ENCODE measurements around the gene MAST1. TPM values are rescaled to one million over a fixed set of nuclear protein-coding genes. Genes with fewer than 3 reads are reported as not detected.

MAST1 gene
- total RNA-seq, 1 experiment from 2014 or later: 0.91 TPM

GRCh38 chr19:12871681-12872080 is 33.4 kb downstream of the MAST1 start:
- intact Hi-C loops (cut with micrococcal nuclease; ENCODE audit: unreplicated experiment): no loop called here
- TF ChIP-seq CTCF (IDR thresholded peaks at IDR 0.05; ENCODE audit: insufficient read depth in 1 of 2, low read depth in 1 of 2, low read length in 1 of 2, severe bottlenecking in 1 of 2, unreplicated experiment in 1 of 2): no peak
- Mint-ChIP-seq H3K36me3 (ENCODE audit: insufficient read depth, unreplicated experiment) (peaks cover 5% of the 10 kb centered on the region), H3K27me3 (ENCODE audit: insufficient read depth, unreplicated experiment) (no peaks in the 10 kb centered on the region), H3K27ac (ENCODE audit: unreplicated experiment) (no peak overlapping the region), H3K4me1 (ENCODE audit: low read depth, unreplicated experiment) (peaks cover 6% of the 10 kb centered on the region), H3K4me3 (ENCODE audit: unreplicated experiment) (no peak overlapping the region), H3K9me3 (ENCODE audit: unreplicated experiment) (peaks cover 19% of the 10 kb centered on the region)
- DNase-seq: no peak
- no peaks in the 10 kb centered on the region for H3K4me1 ChIP-seq
- no peaks in the 10 kb centered on the region for H3K36me3 ChIP-seq (ENCODE audit: control insufficient read depth, insufficient read depth, low read length)
- no TSS peak for BruUV-seq (replicated peaks)
- no peak overlapping the region for H3K4me3 ChIP-seq (ENCODE audit: low read depth, low read length)
- ChIA-PET POLR2A (interaction anchor here (0.6 kb wide), 1 partner anchor 214 kb away, joined by 10 read pairs; no protein-coding TSS in a partner anchor), CTCF (interaction anchor here (0.6 kb wide), 1 partner anchor 812 kb away, joined by 3 read pairs; no protein-coding TSS in a partner anchor)
- H3K27me3 ChIP-seq (replicated peaks; ENCODE audit: control insufficient read depth, insufficient read depth, low read length): no peaks in the 10 kb centered on the region
- no peaks in the 10 kb centered on the region for H3K9me3 ChIP-seq

DNA sequence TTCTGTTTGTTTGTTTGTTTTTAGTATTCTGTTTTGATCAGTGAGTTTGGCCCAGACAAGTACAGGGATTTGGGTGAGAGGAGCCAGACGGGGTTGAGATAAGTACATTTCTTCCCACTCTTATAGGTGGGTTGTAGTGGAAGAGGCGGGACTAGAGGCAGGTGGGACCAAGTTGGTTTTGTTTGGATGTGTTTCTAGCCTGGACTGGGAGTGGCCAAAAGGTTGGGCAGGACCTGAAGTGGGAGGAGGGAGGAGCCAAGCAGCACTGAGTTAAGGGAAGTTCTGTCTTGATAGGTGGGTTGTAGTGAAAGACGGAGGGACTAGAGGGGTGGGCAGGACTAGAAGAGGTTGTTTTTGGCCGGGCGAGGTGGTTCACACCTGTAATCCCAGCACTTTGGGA is 33.9 kb downstream of the MAST1 start:
- no peak for DNase-seq
- no peak for TF ChIP-seq CTCF (IDR thresholded peaks at IDR 0.05; ENCODE audit: insufficient read depth in 1 of 2, low read depth in 1 of 2, low read length in 1 of 2, severe bottlenecking in 1 of 2, unreplicated experiment in 1 of 2)
- no peak overlapping the region for H3K4me3 Mint-ChIP-seq (ENCODE audit: unreplicated experiment)
- intact Hi-C loops (cut with micrococcal nuclease; ENCODE audit: unreplicated experiment): no loop called here
- no peaks in the 10 kb centered on the region for H3K27me3 ChIP-seq (replicated peaks; ENCODE audit: control insufficient read depth, insufficient read depth, low read length)
- peaks cover 6% of the 10 kb centered on the region for H3K4me1 Mint-ChIP-seq (ENCODE audit: low read depth, unreplicated experiment)
- peaks cover 5% of the 10 kb centered on the region for H3K36me3 Mint-ChIP-seq (ENCODE audit: insufficient read depth, unreplicated experiment)
- H3K9me3 Mint-ChIP-seq (ENCODE audit: unreplicated experiment): peaks cover 19% of the 10 kb centered on the region
- no peak overlapping the region for H3K4me3 ChIP-seq (ENCODE audit: low read depth, low read length)
- ChIA-PET CTCF (interaction anchor here (0.6 to 1.4 kb wide), 3 partner anchors 9 to 813 kb away, joined by 3 to 8 read pairs (median 8); no protein-coding TSS in a partner anchor), POLR2A (interaction anchor here (1.0 kb wide), 1 partner anchor 13 kb away, joined by 3 read pairs; no protein-coding TSS in a partner anchor)
- no peaks in the 10 kb centered on the region for H3K36me3 ChIP-seq (ENCODE audit: control insufficient read depth, insufficient read depth, low read length)
- H3K27ac Mint-ChIP-seq (ENCODE audit: unreplicated experiment): no peak overlapping the region
- no TSS peak for BruUV-seq (replicated peaks)
- H3K27me3 Mint-ChIP-seq (ENCODE audit: insufficient read depth, unreplicated experiment): no peaks in the 10 kb centered on the region
- no peaks in the 10 kb centered on the region for H3K9me3 ChIP-seq
- H3K4me1 ChIP-seq: no peaks in the 10 kb centered on the region

DNA sequence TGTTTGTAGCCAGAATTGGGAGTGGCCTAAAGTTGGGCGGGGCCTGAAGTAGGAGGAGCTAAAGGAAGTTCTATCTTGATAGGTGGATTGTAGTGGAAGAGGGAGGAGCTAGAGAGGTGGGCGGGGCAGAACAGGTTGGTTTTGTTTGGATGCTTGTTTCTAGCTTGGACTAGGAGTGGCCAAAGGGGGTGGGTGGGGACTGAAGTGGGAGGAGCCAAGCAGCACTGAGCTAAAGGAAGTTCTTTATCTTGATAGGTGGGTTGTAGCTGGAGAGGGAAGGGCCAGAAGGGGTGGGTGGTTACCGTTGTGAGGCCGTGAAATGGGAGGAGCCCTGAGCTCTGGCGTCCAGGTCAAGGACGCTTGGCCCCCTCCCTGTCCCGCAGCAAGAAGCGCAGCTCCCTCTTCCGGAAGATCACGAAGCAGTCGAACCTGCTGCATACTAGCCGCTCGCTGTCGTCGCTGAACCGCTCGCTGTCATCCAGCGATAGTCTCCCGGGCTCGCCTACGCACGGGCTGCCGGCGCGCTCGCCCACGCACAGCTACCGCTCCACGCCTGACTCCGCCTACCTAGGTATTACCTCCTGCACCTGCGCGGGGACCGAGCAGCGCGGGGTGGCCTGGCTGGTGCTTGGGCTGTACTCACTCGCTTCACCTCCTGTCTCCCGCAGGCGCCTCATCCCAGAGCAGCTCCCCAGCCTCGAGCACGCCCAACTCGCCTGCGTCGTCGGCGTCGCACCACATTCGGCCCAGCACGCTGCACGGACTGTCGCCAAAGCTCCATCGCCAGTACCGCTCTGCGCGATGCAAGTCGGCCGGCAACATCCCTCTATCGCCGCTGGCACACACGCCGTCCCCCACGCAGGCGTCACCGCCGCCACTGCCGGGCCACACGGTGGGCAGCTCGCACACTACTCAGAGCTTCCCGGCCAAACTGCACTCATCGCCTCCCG is 34.9 kb downstream of the MAST1 start:
- Mint-ChIP-seq H3K4me1 (ENCODE audit: low read depth, unreplicated experiment) (peaks cover 6% of the 10 kb centered on the region), H3K27ac (ENCODE audit: unreplicated experiment) (no peak overlapping the region), H3K4me3 (ENCODE audit: unreplicated experiment) (peak overlapping the region; percentile 68), H3K9me3 (ENCODE audit: unreplicated experiment) (peaks cover 19% of the 10 kb centered on the region), H3K27me3 (ENCODE audit: insufficient read depth, unreplicated experiment) (no peaks in the 10 kb centered on the region), H3K36me3 (ENCODE audit: insufficient read depth, unreplicated experiment) (peaks cover 5% of the 10 kb centered on the region)
- CTCF ChIA-PET: interaction anchor here (0.6 to 1.4 kb wide), 12 partner anchors 10 to 696 kb away, joined by 3 to 9 read pairs (median 4); partner anchors contain the start of gene GCDH
- Histone ChIP-seq H3K9me3 (no peaks in the 10 kb centered on the region), H3K36me3 (ENCODE audit: control insufficient read depth, insufficient read depth, low read length) (no peaks in the 10 kb centered on the region), H3K4me1 (no peaks in the 10 kb centered on the region), H3K4me3 (ENCODE audit: low read depth, low read length) (peak overlapping the region; percentile 30), H3K27me3 (replicated peaks; ENCODE audit: control insufficient read depth, insufficient read depth, low read length) (no peaks in the 10 kb centered on the region)
- intact Hi-C loops (cut with micrococcal nuclease; ENCODE audit: unreplicated experiment): no loop called here
- POLR2A ChIA-PET: interaction anchor here (0.5 to 1.0 kb wide), 3 partner anchors 9 to 84 kb away, joined by 3 to 10 read pairs (median 5); no protein-coding TSS in a partner anchor
- peak; percentile 69 to 84 for DNase-seq
- no TSS peak for BruUV-seq (replicated peaks)
- TF ChIP-seq CTCF (IDR thresholded peaks at IDR 0.05; ENCODE audit: insufficient read depth in 1 of 2, low read depth in 1 of 2, low read length in 1 of 2, severe bottlenecking in 1 of 2, unreplicated experiment in 1 of 2): no peak
